ENCODE data around the gene EBPL. TPM values are rescaled to one million over a fixed set of nuclear protein-coding genes. Genes with fewer than 3 reads are reported as not detected.

Gene EBPL
- total RNA-seq, 1 donor from 2014 or later: 56.5 TPM

DNA sequence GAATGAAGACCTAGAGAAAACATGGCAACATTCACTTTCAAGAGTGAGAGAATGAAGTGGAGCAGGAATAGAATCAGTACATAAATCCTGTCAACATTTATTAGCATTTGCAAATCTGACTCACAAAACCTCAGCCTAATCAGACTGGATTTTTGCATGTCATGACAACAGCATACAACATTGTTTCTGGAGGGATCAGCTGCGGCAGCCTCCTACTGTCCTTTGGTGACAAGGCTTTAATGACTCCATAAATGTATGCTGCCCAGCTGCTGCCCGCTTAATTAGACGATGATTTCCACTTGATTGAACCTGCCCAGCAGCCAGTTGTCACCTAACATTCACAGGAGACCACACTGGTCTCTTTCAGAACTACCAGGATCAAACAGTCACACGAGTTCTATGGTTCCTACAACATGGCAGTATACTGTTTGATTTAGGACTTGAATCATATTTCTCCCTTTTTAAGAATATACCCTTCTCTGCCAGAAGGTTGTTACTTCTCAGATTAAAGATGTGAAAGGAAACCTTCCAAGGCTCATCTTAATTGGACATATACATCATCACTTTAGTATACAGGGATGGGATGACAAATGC lies 9.3 kb downstream of the EBPL start:
- Mint-ChIP-seq H3K36me3 (peaks cover 30% of the 10 kb centered on the region), H3K27ac (no peak overlapping the region), H3K9me3 (peaks cover 3% of the 10 kb centered on the region), H3K27me3 (no peaks in the 10 kb centered on the region), H3K4me3 (no peak overlapping the region), H3K4me1 (ENCODE audit: unreplicated experiment) (peaks cover 17% of the 10 kb centered on the region)
- TF ChIP-seq, protein P1, sequence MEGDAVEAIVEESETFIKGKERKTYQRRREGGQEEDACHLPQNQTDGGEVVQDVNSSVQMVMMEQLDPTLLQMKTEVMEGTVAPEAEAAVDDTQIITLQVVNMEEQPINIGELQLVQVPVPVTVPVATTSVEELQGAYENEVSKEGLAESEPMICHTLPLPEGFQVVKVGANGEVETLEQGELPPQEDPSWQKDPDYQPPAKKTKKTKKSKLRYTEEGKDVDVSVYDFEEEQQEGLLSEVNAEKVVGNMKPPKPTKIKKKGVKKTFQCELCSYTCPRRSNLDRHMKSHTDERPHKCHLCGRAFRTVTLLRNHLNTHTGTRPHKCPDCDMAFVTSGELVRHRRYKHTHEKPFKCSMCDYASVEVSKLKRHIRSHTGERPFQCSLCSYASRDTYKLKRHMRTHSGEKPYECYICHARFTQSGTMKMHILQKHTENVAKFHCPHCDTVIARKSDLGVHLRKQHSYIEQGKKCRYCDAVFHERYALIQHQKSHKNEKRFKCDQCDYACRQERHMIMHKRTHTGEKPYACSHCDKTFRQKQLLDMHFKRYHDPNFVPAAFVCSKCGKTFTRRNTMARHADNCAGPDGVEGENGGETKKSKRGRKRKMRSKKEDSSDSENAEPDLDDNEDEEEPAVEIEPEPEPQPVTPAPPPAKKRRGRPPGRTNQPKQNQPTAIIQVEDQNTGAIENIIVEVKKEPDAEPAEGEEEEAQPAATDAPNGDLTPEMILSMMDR (conservative IDR thresholded peaks at IDR 0.05): no peak
- no peak for DNase-seq (ENCODE audit: extremely low spot score, unreplicated experiment)

GRCh38 chr13:49679246-49679645 lies 12.0 kb downstream of the EBPL start:
- Mint-ChIP-seq H3K27me3 (no peaks in the 10 kb centered on the region), H3K36me3 (peaks cover 38% of the 10 kb centered on the region), H3K9me3 (peaks cover 4% of the 10 kb centered on the region), H3K4me1 (ENCODE audit: unreplicated experiment) (peaks cover 17% of the 10 kb centered on the region), H3K27ac (no peak overlapping the region), H3K4me3 (no peak overlapping the region)
- no peak for DNase-seq (ENCODE audit: extremely low spot score, unreplicated experiment)
- TF ChIP-seq, protein P1 (conservative IDR thresholded peaks at IDR 0.05): no peak

DNA sequence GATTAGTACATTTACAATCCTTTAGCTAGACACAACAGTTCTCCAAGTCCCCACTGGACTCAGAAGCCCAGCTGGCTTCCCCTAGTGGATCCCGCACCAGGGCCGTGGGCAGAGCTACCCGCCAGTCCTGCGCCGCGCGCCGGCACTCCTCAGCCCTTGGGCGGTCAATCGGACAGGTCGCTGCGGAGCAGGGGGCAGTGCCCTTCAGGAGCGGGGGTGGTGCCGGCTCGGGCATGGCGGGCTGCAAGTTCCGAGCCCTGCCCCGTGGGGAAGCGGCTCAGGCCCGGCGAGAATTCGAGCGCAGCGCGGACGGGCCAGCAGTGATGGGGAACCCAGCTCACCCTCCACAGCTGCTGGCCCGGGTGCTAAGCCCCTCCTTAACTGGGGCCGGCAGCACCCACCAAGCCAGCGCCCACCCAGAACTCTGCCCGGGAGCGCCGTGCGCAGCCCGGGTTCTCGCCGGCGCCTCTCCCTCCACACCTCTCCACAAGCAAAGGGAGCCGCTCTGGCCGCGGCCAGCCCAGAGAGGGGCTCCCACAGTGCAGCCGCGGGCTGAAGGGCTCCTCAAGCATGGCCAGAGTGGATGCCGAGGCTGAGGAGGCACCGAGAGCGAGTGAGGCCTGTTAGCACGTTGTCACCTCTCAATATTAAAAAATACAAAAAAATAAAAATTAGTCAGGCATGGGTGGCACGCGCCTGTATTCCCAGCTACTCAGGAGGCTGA lies 12.9 kb downstream of the EBPL start:
- Mint-ChIP-seq H3K27me3 (no peaks in the 10 kb centered on the region), H3K4me3 (no peak overlapping the region), H3K36me3 (peaks cover 34% of the 10 kb centered on the region), H3K9me3 (peaks cover 4% of the 10 kb centered on the region), H3K4me1 (ENCODE audit: unreplicated experiment) (peaks cover 11% of the 10 kb centered on the region), H3K27ac (no peak overlapping the region)
- DNase-seq (ENCODE audit: extremely low spot score, unreplicated experiment): no peak
- TF ChIP-seq, protein P1 (conservative IDR thresholded peaks at IDR 0.05): no peak

GRCh38 chr13:49676581-49677298 lies 14.5 kb downstream of the EBPL start:
- Mint-ChIP-seq H3K36me3 (peaks cover 34% of the 10 kb centered on the region), H3K9me3 (peaks cover 4% of the 10 kb centered on the region), H3K4me1 (ENCODE audit: unreplicated experiment) (peaks cover 8% of the 10 kb centered on the region), H3K27ac (no peak overlapping the region), H3K27me3 (no peaks in the 10 kb centered on the region), H3K4me3 (no peak overlapping the region)
- TF ChIP-seq, protein P1 (conservative IDR thresholded peaks at IDR 0.05): no peak
- no peak for DNase-seq (ENCODE audit: extremely low spot score, unreplicated experiment)

DNA sequence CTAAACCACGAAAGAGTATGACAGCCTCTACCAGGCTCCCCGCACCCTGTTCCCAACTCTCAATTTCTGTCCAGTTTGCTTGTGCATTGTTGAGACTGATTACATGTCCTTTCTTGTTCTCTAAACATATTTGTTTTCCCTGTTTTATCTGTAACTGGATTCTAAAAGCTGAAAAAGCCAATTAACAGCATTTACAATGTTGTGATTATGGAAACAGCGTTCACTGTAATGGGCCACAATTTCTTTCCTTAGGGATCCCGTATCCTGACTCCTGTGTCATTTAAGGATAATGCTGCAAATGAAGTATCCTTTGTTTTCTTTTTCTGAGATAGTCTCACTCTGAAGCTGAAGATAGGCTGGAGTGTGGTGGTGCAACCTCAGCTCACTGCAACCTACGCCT lies 20.5 kb downstream of the EBPL start:
- H3K4me3 Mint-ChIP-seq: no peak overlapping the region
- H3K9me3 Mint-ChIP-seq: no peaks in the 10 kb centered on the region
- H3K36me3 Mint-ChIP-seq: peaks cover 30% of the 10 kb centered on the region
- no peak overlapping the region for H3K27ac Mint-ChIP-seq
- H3K4me1 Mint-ChIP-seq (ENCODE audit: unreplicated experiment): peaks cover 27% of the 10 kb centered on the region
- no peaks in the 10 kb centered on the region for H3K27me3 Mint-ChIP-seq
- no peak for DNase-seq (ENCODE audit: extremely low spot score, unreplicated experiment)
- TF ChIP-seq, protein P1 (conservative IDR thresholded peaks at IDR 0.05): no peak

Measured in type B pancreatic cell (in vitro differentiated cells).